Retinal pigment epithelial cell (primary cell): ENCODE results near the gene ZNF497.

ENCODE experiments used
- DNase-seq: peaks from one replicate; pipeline ENCODE4 v3.0.0-alpha.2; 2010; ENCODE audit warnings: low read depth
- H3K4me3 ChIP-seq: 2 replicates; pipeline ENCODE4 v1.5.1; 2011; ENCODE audit warnings: mild to moderate bottlenecking, low read length, control low read depth, moderate library complexity
- TF ChIP-seq, protein P1 (sequence below): conservative IDR thresholded peaks from 2 replicates; pipeline ENCODE4 v1.5.1; 2011; ENCODE audit warnings: low read depth, low read length, control low read depth, inconsistent platforms

The ZNF497 gene

DNA sequence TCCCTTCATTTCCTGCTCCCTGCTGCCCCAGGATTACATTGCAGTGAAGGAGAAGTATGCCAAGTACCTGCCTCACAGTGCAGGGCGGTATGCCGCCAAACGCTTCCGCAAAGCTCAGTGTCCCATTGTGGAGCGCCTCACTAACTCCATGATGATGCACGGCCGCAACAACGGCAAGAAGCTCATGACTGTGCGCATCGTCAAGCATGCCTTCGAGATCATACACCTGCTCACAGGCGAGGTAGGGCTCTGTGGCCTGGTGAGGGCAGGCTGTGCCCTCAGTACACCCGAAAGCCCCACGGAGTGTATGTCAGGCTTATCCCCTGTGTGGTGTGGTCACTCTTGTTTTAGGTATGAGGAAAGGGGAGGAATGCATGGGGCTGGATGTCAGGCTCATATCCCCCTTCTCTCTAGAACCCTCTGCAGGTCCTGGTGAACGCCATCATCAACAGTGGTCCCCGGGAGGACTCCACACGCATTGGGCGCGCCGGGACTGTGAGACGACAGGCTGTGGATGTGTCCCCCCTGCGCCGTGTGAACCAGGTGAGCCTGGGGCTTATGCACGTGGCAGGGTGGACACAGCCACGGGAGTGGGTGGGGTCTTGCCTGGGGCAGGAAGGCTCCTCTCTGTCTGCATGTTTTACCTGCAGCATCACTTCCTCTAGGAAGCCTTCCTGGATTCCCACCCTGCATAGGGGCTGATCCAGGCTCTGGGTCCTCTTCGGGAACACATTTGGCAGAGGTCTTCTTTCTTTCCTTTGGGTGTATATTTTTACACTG lies 30.6 kb upstream of the ZNF497 start:
- TF ChIP-seq, protein P1, sequence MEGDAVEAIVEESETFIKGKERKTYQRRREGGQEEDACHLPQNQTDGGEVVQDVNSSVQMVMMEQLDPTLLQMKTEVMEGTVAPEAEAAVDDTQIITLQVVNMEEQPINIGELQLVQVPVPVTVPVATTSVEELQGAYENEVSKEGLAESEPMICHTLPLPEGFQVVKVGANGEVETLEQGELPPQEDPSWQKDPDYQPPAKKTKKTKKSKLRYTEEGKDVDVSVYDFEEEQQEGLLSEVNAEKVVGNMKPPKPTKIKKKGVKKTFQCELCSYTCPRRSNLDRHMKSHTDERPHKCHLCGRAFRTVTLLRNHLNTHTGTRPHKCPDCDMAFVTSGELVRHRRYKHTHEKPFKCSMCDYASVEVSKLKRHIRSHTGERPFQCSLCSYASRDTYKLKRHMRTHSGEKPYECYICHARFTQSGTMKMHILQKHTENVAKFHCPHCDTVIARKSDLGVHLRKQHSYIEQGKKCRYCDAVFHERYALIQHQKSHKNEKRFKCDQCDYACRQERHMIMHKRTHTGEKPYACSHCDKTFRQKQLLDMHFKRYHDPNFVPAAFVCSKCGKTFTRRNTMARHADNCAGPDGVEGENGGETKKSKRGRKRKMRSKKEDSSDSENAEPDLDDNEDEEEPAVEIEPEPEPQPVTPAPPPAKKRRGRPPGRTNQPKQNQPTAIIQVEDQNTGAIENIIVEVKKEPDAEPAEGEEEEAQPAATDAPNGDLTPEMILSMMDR, result no peak
- no peak overlapping the region for H3K4me3 ChIP-seq
- DNase-seq, result no peak

DNA sequence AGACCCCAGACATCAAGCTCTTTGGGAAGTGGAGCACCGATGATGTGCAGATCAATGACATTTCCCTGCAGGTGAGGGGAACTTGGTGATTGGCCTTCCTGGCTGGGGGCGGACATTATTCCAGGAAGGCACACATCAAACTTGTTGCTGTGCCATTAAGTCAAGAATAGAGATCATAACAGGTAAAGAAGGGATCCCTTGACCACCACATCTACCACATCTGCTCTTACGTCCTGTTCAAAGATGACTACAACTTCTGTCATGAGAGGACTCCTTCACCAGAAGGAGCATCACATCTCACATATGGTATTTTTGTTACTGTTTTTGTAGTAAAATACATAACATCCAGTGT lies 25.6 kb upstream of the ZNF497 start:
- TF ChIP-seq, protein P1, result peak; percentile 1
- peak overlapping the region; percentile 66 for H3K4me3 ChIP-seq
- no peak for DNase-seq

DNA sequence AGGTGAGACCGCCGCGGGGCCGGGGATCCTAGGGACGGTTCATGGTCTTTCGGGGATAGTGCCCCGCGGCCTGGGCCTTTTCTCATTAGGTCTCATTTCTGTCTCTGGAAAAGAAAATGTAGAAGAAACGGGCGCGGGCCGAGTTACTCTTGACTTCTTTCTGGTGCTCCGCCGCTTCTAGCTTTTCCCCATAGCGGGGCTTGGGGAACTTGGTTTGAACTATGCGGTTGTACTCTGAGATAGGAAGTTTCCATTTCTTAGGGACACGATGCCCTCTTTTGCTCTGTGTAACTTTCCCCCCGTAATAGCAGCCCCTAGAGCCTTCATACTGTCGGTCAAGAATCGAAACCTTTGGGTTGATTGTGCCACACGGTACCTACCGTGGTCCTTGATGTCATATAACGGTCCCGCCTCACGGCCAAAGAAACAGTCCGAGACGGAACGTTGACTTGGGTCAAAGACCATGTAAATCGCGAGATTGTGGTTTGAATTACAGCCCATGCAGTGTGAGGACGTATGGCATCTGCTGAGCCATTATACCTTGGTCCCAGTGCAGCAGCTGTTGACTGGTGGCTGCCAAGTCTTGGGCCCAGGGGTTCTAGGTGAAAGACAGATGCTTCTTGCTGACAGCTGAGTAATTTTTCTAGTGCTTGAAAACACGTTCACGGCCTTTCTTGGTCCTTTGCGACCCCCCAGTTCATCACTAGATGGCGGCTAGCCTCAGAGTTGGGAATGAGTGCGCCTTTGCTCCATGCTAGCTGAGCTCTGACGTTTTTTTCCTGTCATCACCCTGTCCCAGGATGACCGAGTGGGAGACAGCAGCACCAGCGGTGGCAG lies 25.0 kb upstream of the ZNF497 start:
- no peak for DNase-seq
- H3K4me3 ChIP-seq, result peak overlapping the region; percentile 66
- TF ChIP-seq, protein P1, result peak; percentile 15

DNA sequence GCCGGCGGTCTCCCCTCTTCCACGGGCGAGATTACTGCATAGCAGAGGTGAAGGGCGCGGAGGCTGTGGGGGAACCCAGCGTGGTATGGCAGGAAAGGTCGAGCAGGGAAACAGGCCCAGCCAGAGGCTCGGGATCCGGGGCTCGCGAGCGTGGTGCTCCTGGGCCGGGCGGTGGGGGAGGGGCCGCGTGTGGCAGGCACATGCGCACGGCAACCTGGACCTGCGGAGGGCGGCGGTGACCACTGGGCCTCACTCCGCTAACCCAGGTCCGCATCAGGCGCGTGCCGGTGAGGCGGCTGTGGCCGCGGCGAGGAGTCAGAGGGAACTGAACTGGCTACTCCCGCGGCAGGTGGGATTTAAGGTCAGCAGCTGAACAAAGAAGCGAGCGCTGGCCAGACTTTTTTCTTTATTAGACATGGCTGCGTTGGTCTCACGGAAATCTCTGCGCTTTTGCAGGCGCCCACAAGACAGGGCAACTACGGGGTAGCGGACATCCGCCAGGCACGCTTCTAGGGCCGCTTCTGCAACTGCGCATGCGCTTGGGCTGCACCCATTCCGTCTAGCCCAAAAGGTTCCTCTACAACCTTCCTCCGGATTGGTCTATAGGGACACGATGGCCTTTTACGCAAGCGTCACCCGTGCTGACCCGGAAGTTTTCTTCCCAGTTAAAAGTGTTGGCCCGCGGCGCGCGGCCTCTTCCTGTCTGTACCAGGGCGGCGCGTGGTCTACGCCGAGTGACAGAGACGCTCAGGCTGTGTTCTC lies 24.2 kb upstream of the ZNF497 start, which contains the start of gene RPS5:
RPS5 (plus strand) TSS at position 694 of the 762 bp plus-strand sequence. CDS start 869 bp downstream, outside the sequence.
- TF ChIP-seq, protein P1, result no peak
- peak within 1 kb of the TSS; percentile 66 for H3K4me3 ChIP-seq
- DNase-seq, result peak; percentile 97

DNA sequence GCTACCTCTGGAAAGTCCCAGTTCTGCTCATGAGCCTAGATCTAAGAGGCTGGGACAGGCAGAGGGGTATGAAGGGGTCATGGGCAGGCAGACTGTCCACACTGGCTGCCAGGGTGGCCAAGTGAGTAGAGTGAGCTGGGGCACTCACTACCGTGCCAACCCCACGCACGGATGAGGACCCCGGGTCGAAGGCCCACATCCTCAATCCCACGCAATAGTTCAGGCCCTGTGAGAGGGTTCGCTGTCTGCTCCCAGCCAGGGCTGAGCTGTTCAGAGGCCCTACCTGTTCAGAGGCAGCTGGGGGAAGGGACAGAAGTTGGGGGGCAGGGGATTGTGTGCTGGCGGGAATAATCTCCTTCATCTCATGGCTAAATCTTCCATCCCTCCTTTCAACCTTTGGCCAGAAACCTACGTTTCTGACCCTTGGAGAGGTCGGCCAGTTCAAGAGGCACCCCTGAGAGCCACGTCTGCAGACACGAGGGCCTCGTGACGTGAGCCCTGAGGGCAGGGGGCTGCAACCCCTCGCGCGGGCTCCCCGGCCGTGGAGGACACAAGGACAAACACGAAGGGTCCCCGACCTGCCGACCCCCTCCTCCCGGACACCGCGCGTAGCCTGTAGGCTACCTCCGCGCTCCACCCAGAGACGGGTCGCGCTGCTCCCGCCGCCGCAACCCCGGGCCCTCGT lies 23.5 kb upstream of the ZNF497 start:
- peak overlapping the region; percentile 66 for H3K4me3 ChIP-seq
- no peak for DNase-seq
- TF ChIP-seq, protein P1, result no peak

DNA sequence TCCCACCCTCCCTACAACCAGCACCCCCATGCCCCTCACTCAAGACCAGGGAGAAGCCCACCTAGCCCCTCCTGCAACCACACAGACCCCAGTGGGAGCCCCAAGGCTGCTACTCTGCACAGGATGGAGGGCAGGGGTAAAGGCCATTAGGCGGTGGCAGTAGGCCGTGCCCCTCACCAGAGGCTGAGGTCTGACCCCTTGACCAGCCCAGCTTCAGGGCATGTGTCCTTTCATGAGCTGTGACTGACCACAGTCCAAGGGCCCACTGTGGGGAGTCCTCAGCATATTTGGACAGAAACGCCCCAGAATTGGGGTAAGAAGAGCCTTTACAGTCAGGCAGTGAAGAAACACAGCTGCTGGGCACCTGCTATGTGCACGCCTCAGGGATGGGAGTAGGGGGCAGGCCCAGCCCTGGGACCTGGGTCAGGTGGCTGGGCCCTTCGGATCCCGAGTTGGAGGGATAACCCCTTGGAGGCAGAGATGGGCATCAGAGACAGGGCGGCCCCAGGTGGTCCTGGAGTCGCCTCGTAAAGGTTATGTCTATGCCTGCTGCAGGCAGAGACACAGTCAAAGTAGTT lies 22.9 kb upstream of the ZNF497 start:
- no peak for DNase-seq
- peak overlapping the region; percentile 66 for H3K4me3 ChIP-seq
- TF ChIP-seq, protein P1, result no peak
